H4 (cell line): ENCODE measurements around the gene SLC17A7. TPM values are rescaled to one million over a fixed set of nuclear protein-coding genes. Genes with fewer than 3 reads are reported as not detected.
"Not testable (repeated sequence)": the region's sequence is repeated elsewhere in the genome, so short reads cannot be mapped to it uniquely, and the experiment has no call there.

Experiments used
- DNase-seq: peaks from one replicate; pipeline ENCODE4 v3.0.0-alpha.2; 2015; ENCODE audit warnings: low spot score
- total RNA-seq: library from RNA; depleted of rRNA; stranded (reverse); fragments of >200 nt; shearing (Covaris generic); gene quantifications from 2 replicates; pipeline ENCODE4 v1.2.3, GENCODE V29; 2014; rRNA removed

The SLC17A7 gene
- total RNA-seq: 0.25 and 0.45 TPM in 2 replicates

DNA sequence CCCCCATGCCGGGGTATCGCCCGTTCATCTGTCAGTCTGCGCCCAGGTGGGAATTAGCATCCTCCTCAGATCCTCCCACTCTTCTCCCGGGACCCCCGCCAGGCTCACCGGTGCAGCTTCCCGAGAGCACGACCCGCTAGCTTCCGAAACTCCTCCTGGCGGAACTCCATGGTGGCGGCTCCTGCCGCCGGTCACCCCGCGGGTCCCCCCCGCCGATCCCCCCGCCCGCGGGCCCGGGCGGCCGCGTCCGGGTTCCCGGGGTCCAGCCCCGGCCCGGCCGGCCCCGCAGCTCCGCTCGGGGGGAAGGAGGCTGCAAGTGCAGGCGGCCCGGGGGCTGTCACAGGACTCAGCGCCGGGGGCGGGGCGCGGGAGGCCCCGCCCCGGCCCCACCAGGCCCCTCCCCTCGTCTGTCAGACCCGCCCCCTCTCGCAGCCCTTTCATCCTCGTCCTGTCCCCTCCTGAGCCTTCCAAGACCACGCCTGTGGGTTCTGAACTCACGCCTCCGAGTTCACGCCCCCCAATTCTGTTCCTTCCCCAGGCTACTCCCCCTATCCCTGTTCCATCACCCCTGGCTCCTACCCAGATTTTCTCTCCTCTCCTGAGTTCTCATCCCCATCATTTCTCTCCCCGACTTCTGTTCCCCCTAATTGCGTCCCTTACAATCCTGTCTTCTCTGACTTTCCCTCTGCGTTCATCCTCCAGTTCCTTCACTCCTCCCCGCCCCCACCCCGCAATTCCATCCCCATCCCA is at the start of gene SLC17A7:
Gene SLC17A7 (minus strand): TSS at position 318 of the 750 bp plus-strand sequence. CDS start 148 bp downstream, at position 170.
- peak; percentile 39 for DNase-seq

- DNase-seq: peak; percentile 2
These were observed 49.1 kb upstream of the SLC17A7 start for GRCh38 chr19:49490287-49491029.

DNA sequence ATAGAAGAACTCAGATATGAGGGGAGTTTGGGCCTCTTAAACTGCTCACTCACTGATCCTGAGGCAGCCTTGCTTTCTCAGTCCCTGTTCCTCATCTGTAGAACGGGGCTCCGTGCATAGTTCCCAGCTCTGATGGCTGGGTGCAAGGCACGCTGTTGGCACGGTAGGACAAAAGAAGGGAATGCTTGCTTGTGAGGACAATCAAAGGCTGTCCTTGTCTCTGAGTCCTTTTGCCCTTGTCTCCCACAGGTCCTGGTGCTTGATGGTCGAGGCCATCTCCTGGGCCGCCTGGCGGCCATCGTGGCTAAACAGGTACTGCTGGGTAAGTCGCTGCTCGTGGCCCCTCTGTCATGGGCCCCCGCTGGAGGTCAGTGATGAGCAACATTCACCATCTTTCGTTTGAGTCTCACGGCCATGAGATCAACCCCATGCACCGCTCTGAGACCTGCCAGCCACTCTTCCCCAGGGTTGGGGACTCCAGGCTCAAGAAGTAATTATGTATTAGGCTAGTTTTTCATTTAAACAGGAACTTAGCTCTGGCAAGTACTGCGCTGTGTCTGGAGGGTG is 48.4 kb upstream of the SLC17A7 start:
- DNase-seq: no peak

DNA sequence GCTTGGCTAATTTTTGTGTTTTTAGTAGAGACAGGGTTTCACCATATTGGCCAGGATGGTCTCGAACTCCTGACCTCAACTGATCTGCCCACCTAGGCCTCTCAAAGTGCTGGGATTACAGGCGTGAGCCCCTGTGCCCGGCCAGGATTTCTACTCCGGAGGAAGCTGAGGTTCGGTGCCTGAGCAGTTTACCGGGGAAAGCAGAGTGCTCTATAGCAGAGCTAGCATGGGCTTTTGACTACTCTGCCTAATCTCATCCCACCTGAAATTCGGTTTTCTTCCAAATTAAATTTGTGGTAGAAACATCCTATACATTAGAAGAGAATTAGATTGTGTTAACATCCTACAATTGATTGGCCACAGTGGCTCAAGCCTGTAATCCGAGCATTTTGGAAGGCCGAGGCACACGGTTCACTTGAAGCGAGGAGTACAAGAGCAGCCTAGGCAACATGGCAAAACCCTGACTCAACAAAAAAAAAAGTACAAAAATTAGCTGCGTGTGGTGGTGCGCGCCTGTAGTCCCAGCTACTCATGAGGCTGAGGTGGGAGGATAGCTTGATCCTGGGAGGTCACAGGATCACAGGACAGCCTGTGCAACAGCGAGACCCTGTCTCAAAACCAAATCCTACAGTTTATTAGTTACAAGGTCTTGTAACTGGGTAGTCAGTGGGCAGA is 47.7 kb upstream of the SLC17A7 start:
- DNase-seq: no peak

GRCh38 chr19:49488046-49488862 is 46.9 kb upstream of the SLC17A7 start:
- no peak for DNase-seq

DNA sequence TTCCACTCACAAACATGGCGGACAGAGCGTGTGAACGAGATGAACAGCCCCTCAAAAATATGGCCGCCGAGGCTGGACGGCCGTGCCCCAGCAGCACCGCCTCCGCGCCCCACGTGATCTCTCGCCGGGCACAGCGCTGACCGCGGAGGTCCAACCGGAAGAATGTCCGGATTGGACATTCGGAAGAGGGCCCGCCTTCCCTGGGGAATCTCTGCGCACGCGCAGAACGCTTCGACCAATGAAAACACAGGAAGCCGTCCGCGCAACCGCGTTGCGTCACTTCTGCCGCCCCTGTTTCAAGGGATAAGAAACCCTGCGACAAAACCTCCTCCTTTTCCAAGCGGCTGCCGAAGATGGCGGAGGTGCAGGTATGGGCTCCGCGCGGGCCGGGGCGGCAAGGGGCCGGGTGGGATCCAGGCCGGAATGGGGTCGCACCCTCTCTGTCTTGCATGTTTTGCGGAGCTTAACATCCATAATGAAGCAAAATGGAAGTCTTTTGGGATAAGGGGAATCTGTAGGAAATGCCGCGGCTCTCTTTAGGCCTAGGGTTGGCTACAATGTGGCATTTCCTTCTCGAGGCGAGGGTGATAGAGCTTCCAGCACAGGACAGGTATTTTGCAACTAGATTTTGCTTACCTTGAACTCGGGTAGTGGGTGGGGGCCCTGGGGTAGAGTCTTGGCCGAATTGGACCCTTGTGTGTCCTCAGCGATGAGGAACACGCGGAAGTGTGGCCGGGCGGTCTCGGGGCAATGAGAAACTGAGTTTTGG is 46.1 kb upstream of the SLC17A7 start, which contains the start of gene RPL13A:
Gene RPL13A (plus strand): TSS at position 332 of the 769 bp plus-strand sequence. CDS start 22 bp downstream, at position 354.
- DNase-seq: peak; percentile 100

DNA sequence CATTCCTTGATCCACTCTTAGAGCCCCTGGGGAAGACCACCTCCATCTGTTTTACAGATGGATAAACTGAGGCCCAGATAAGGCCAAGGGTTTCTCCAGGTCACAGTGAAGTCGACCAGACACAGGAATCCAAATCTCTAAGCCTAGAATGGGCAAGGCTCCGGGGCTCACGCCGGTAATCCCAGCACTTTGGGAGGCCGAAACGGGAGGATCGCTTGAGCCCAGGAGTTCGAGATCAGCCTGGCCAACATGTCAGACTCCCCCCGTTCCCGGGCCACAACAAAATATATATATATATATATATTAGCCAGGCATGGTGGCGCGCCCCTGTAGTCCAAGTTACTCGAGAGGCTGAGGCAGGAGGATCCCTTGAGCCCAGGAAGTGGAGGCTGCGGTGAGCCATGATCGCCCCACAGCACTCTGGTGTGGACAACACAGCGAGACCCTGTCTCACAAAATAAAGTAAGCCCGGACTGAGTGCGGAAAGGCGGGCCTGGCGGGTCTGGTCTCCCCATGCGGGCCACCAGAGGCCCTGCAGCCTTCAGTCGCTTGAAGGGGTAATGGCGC is 45.5 kb upstream of the SLC17A7 start:
- DNase-seq: no peak

DNA sequence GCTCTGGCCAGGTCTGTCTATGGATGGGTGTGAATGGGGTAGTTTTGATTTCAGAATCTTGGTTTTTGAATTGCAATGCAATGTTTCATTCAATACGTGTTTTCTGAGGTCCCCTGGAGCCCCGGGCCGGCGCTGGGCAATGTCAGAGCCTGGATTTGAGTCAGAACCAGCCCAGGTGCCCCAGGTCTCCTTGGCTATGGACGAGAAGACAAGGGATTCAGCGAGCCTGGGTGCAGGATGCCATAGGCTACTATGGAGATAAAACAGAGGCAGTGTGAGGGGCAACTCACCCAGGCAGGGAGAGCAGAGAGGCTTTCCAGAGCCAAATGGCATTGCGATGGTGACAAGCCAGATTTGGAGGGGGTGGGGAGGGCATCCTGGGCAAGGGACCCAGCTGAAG is 44.9 kb upstream of the SLC17A7 start:
- DNase-seq: no peak

- DNase-seq: no peak
These were observed 39.8 kb upstream of the SLC17A7 start for GRCh38 chr19:49481020-49481683.

DNA sequence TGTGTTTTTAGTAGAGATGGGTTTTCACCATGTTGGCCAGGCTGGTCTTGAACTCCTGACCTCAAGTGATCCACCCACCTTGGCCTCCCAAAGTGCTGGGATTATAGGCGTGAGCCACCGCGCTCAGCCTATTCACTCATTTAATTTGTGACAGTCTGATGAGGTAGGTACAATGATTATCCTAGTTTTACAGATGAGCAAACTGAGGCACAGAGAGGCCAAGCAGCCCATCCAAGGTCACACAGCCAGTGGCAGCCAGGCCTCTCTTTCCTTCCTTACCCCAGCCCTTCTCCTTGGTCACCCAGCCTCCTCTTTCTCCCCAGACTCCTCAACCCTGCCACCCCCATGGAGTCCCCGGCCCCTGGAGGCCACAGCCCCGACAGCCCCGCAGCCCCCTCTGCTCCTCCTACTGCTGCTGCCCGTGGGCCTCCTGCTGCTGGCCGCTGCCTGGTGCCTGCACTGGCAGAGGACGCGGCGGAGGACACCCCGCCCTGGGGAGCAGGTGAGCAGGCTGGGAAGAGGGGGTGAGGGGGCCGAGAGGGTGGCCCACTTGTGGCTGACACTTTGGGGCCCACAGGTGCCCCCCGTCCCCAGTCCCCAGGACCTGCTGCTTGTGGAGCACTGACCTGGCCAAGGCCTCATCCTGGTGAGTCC is 38.8 kb upstream of the SLC17A7 start:
- DNase-seq: no peak

DNA sequence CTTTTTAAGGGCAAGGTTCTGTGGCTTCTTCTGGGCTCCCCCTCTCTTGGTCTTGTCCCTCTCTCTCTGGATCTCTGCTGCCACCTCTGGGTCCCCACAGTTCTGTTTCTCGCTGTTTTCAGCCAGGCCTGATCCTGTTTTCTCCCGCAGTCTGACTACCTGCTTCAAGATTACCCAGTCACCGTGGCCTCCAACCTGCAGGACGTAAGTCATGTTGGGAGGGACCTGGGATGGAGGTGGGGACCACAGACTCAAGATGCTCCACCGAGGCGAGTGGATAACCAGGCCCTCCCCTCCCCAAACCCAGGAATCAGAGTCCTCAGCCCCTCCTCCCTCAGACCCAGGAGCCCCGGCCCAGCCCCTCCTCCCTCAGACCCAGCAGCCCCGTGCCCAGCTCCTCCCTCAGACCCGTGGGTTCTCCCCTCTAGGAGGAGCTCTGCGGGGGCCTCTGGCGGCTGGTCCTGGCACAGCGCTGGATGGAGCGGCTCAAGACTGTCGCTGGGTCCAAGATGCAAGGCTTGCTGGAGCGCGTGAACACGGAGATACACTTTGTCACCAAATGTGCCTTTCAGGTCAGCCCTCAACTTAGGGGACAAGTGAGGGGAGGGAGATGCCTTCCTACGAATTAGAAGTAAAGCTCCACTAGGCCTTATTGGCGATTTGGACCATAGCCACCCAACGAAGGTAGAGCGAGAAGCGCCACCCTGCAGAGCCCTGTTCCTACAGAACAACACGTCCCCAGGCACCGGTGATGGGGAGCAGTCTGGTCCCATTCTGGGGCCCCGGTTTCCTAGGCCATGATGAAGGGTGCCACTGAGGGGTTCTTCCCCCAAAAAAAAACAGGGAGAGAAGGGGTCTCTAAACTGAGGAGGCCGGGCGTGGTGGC is 34.9 kb upstream of the SLC17A7 start:
- no peak for DNase-seq

DNA sequence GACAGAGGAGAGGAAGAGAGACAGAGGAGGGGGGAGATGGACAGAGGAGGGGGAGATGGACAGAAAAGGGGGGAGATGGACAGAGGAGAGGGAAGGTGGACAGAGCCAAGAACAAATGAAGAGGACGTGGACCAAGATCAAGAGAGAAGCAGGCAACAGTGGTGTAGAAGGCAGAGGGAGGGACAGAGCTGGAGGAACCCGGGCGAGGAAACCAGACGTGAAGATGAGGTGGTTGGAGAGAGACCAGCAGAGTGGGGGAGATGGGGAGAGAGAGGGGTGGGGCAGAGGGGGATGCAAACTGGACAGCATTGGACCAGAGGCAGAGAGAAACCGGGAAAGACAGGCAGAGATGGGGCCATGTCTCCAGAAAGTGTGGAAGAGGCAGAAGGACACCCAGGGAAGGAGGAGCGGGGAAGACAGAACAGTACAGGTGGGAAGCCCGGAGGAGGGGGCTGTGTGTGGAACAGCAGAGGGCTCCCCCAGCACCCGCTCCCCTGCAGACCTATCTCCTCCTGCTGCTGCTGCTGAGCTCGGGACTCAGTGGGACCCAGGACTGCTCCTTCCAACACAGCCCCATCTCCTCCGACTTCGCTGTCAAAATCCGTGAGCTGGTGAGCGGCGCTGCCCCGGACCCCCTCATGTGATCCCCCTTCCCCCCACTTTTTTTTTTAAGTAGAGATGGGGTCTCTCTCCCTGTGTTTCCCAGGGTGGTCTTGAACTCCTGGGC is 34.0 kb upstream of the SLC17A7 start:
- no peak for DNase-seq

- no peak for DNase-seq
These were observed 33.2 kb upstream of the SLC17A7 start for GRCh38 chr19:49474542-49474924.

GRCh38 chr19:49473868-49474541 is 32.7 kb upstream of the SLC17A7 start, which contains the start of gene FLT3LG:
Gene FLT3LG (plus strand): TSS chr19:49474215. CDS start chr19:49474640, 425 bp downstream.
- DNase-seq: peak; percentile 78

GRCh38 chr19:49473501-49473867 is 32.2 kb upstream of the SLC17A7 start:
- not testable (repeated sequence) for DNase-seq

DNA sequence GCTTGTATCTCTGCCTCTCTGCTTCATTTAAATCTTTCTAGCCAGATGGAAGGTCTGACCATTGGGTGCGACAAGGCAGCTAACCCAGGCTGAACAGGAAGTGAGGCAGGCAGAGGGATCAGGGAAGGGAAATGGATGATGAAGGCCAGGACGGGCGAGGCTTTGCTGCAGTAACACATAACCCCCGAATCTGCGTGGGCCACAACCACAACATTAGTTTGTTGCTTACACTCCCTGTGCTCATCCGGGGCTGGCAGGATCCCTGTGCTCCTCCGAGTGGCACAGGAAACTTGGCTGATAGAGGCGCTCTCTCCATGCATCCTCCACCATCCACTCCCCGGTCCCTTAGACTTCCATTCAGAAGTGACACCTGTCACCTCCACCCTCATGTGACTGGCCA is 31.6 kb upstream of the SLC17A7 start:
- no peak for DNase-seq

GRCh38 chr19:49470615-49470978 is 29.3 kb upstream of the SLC17A7 start:
- DNase-seq: no peak
